ENCODE results near the gene HEXB.
"Not testable (repeated sequence)": the region's sequence is repeated elsewhere in the genome, so short reads cannot be mapped to it uniquely, and the experiment has no call there.

Gene HEXB

GRCh38 chr5:74659172-74659571, 25.9 kb upstream of the HEXB start:
- ATAC-seq (no peak), DNase-seq (no peak)

- ATAC-seq (no peak), DNase-seq (no peak)
Observed at GRCh38 chr5:74660140-74660539, 24.9 kb upstream of the HEXB start.

- DNase-seq (no peak), ATAC-seq (no peak)
Observed at GRCh38 chr5:74660873-74661272, 24.2 kb upstream of the HEXB start.

- DNase-seq, result no peak
- no peak for ATAC-seq
Observed at GRCh38 chr5:74664551-74664950, 20.5 kb upstream of the HEXB start.

- ATAC-seq, result peak; percentile 28
- no peak for DNase-seq
Observed at GRCh38 chr5:74665273-74665672, 19.8 kb upstream of the HEXB start.

- DNase-seq (no peak), ATAC-seq (no peak)
Observed at GRCh38 chr5:74665816-74666215, 19.2 kb upstream of the HEXB start.

GRCh38 chr5:74667396-74667795, 17.6 kb upstream of the HEXB start:
- DNase-seq, result no peak

GRCh38 chr5:74669821-74670220, 15.2 kb upstream of the HEXB start:
- ATAC-seq (no peak), DNase-seq (no peak)

More at GRCh38 chr5:74667396-74667795, 17.6 kb upstream of the HEXB start:
- no peak for ATAC-seq

- no peak for ATAC-seq
- no peak for DNase-seq
Observed at GRCh38 chr5:74670396-74671038, 14.5 kb upstream of the HEXB start.

GRCh38 chr5:74672215-74672877, 12.7 kb upstream of the HEXB start:
- ATAC-seq (peak; percentile 28), DNase-seq (no peak)

- ATAC-seq (no peak), DNase-seq (no peak)
Observed at GRCh38 chr5:74673011-74673790, 11.8 kb upstream of the HEXB start.

- ATAC-seq, DNase-seq: not testable (repeated sequence)
Observed at GRCh38 chr5:74676466-74676865, 8.6 kb upstream of the HEXB start.

- ATAC-seq, DNase-seq: not testable (repeated sequence)
Observed at GRCh38 chr5:74678123-74678522, 6.9 kb upstream of the HEXB start.

- not testable (repeated sequence) for ATAC-seq
Observed at GRCh38 chr5:74679300-74679699, 5.7 kb upstream of the HEXB start.

GRCh38 chr5:74679966-74680365, 5.1 kb upstream of the HEXB start:
- DNase-seq, result no peak

More at GRCh38 chr5:74679300-74679699, 5.7 kb upstream of the HEXB start:
- DNase-seq, result not testable (repeated sequence)

GRCh38 chr5:74685979-74686631, 1.1 kb downstream of the HEXB start:
- peak; percentile 8 for DNase-seq
- ATAC-seq, result peak; percentile 19

More at GRCh38 chr5:74679966-74680365, 5.1 kb upstream of the HEXB start:
- no peak for ATAC-seq

- DNase-seq, result no peak
- ATAC-seq, result no peak
Observed at GRCh38 chr5:74686962-74687751, 2.1 kb downstream of the HEXB start.

GRCh38 chr5:74693191-74693590, 8.2 kb downstream of the HEXB start:
- ATAC-seq, result no peak
- DNase-seq, result no peak

- ATAC-seq (no peak), DNase-seq (no peak)
Observed at GRCh38 chr5:74717596-74717995, 32.6 kb downstream of the HEXB start.

GRCh38 chr5:74722271-74722670, 37.2 kb downstream of the HEXB start:
- no peak for DNase-seq
- ATAC-seq, result no peak

- no peak for ATAC-seq
- no peak for DNase-seq
Observed at GRCh38 chr5:74725331-74725730, 40.3 kb downstream of the HEXB start.

- DNase-seq (no peak), ATAC-seq (no peak)
Observed at GRCh38 chr5:74736759-74737158, 51.7 kb downstream of the HEXB start.

All from stimulated activated naive CD8-positive, alpha-beta T cell treated with anti-CD3 and anti-CD28 coated beads, Interleukin-15, Interleukin-2, amounts not matched to agents 100 U/mL and 50 U/mL, for 24 hours (primary cell).